Measurements from ENCODE around the gene PPP1R12C.
"Not testable (repeated sequence)": the region's sequence is repeated elsewhere in the genome, so short reads cannot be mapped to it uniquely, and the experiment has no call there.

The PPP1R12C gene

GRCh38 chr19:55160128-55160985 is 42.9 kb upstream of the PPP1R12C start:
- peak; percentile 92 for TF ChIP-seq CTCF (IDR thresholded peaks at IDR 0.05; ENCODE audit: low read depth, low read length)
- DNase-seq (ENCODE audit: low read depth, low spot score), result peak; percentile 72
- in situ Hi-C loops (cut with HindIII; ENCODE audit: low sequenced_read_pairs), result no loop called here
- H3K4me3 ChIP-seq (ENCODE audit: low read depth, low read length), result no peak overlapping the region

- TF ChIP-seq CTCF (IDR thresholded peaks at IDR 0.05; ENCODE audit: low read depth, low read length), result no peak
- no peak for DNase-seq (ENCODE audit: low read depth, low spot score)
- in situ Hi-C loops (cut with HindIII; ENCODE audit: low sequenced_read_pairs), result no loop called here
- H3K4me3 ChIP-seq (ENCODE audit: low read depth, low read length), result no peak overlapping the region
Measured at GRCh38 chr19:55158848-55159749, 41.7 kb upstream of the PPP1R12C start.

DNA sequence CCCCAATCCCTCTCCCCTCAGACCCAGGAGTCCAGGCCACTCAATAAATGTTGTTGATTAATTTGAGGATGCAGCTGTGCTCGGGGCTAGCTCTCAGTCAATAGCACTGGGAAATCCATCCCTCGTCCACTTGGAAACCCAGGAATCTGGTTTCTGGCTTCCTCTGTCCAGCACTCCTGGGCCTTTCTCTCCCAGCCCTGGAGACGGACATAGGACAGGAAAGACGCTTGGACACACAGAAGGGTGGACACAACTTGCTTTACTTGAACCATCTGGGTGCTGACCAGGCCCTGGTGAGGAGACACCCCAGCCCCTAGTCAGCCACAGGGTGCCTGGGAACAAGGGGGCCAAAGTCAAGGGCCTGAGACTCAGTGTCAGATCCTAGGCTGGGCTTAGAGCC is 41.0 kb upstream of the PPP1R12C start:
- no peak overlapping the region for H3K4me3 ChIP-seq (ENCODE audit: low read depth, low read length)
- no peak for DNase-seq (ENCODE audit: low read depth, low spot score)
- in situ Hi-C loops (cut with HindIII; ENCODE audit: low sequenced_read_pairs), result no loop called here
- TF ChIP-seq CTCF (IDR thresholded peaks at IDR 0.05; ENCODE audit: low read depth, low read length), result no peak

DNA sequence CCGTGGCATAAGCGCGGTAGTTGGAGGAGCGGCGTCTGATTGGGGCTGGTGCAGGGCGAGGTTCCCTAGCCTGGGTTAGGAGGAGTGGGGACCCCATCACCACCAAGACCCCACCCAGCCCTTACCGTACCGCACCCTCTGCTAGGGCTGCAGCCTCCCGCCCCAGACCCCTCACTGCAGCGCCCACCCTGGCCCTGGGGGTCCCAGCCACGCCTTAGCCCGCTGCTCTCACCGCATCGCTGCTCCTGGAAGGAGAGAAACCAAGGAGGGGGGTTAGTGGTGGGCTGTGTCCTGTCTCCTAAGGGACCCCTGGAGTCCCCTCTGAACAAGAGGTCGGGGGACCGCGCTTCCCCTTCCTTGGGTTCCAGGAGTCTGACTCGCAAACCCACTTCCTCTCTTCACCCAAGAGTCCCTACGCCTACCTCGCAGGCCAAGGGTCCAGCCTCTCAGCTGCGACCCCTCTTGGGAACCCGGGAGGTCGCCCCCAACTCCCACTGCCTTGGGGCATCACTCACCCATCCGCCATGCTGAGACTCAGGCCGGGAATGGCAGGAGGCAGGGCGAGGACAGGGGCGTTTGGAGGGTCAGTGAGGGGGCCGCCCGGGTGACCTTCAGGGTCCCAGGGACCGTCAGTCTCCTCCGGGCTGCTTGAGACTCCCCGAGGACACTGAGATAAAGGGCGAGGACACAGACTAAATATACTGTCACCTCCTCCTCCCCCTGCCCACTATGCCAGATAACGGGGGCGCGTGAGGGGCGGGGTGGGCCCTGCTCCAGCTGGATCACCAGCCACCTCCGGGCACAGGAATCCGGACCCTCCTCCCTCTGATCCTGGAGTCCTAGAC is 39.8 kb upstream of the PPP1R12C start, which contains the start of gene TNNI3:
Gene TNNI3, minus strand, starts transcription at position 669 of the 845 bp plus-strand sequence. Its CDS starts 143 bp downstream, at position 526.
- no peak for DNase-seq (ENCODE audit: low read depth, low spot score)
- in situ Hi-C loops (cut with HindIII; ENCODE audit: low sequenced_read_pairs), result no loop called here
- no peak within 1 kb of the TSS for H3K4me3 ChIP-seq (ENCODE audit: low read depth, low read length)
- no peak for TF ChIP-seq CTCF (IDR thresholded peaks at IDR 0.05; ENCODE audit: low read depth, low read length)

- H3K4me3 ChIP-seq (ENCODE audit: low read depth, low read length), result no peak overlapping the region
- TF ChIP-seq CTCF (IDR thresholded peaks at IDR 0.05; ENCODE audit: low read depth, low read length), result no peak
- DNase-seq (ENCODE audit: low read depth, low spot score), result no peak
- in situ Hi-C loops (cut with HindIII; ENCODE audit: low sequenced_read_pairs), result no loop called here
Measured at GRCh38 chr19:55156202-55157063, 39.0 kb upstream of the PPP1R12C start.

DNA sequence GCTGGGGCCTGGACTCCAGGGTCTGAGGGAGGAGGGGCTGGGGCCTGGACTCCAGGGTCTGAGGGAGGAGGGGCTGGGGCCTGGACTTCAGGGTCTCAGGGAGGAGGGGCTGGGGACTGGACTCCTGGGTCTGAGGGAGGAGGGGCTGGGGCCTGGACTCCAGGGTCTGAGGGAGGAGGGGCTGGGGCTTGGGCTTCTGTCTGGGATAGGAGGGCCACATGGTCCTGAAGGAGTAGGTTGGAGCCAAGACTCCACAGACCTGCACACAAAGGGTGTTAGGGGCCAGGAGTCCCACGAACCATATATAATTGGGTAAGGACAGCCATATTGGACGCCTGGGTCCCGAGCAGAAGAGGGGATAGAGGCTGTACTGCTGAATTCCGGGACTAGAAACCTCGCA is 38.3 kb upstream of the PPP1R12C start:
- DNase-seq (ENCODE audit: low read depth, low spot score); in situ Hi-C loops (cut with HindIII; ENCODE audit: low sequenced_read_pairs); H3K4me3 ChIP-seq (ENCODE audit: low read depth, low read length): not testable (repeated sequence)

Data from astrocyte of the spinal cord (primary cell).